Activated naive CD8-positive, alpha-beta T cell (primary cell): ENCODE measurements around the gene ALDH5A1.
"Not testable (repeated sequence)": the region's sequence is repeated elsewhere in the genome, so short reads cannot be mapped to it uniquely, and the experiment has no call there.

ENCODE experiments used
- H3K27ac Mint-ChIP-seq: one replicate; pipeline ENCODE4 v1.8.0; 2021; ENCODE audit warnings: mixed read lengths
- H3K27me3 Mint-ChIP-seq: one replicate; pipeline ENCODE4 v1.8.0; 2021; ENCODE audit warnings: mixed read lengths
- H3K36me3 Mint-ChIP-seq: one replicate; pipeline ENCODE4 v1.8.0; 2021; ENCODE audit warnings: mixed read lengths
- H3K4me1 Mint-ChIP-seq: one replicate; pipeline ENCODE4 v1.8.0; 2021; ENCODE audit warnings: low read depth, mixed read lengths
- H3K4me3 Mint-ChIP-seq: one replicate; pipeline ENCODE4 v1.8.0; 2021; ENCODE audit warnings: mild to moderate bottlenecking, mixed read lengths
- H3K9me3 Mint-ChIP-seq: one replicate; pipeline ENCODE4 v1.8.0; 2021; ENCODE audit warnings: low read depth, mixed read lengths

ALDH5A1 gene

GRCh38 chr6:24501374-24501773, 6.6 kb downstream of the ALDH5A1 start:
- Mint-ChIP-seq H3K36me3 (peaks cover 17% of the 10 kb centered on the region), H3K27me3 (no peaks in the 10 kb centered on the region), H3K4me3 (no peak overlapping the region), H3K27ac (peak overlapping the region; percentile 34), H3K4me1 (peaks cover 13% of the 10 kb centered on the region), H3K9me3 (no peaks in the 10 kb centered on the region)

GRCh38 chr6:24501914-24502313, 7.1 kb downstream of the ALDH5A1 start:
- Mint-ChIP-seq H3K36me3 (peaks cover 18% of the 10 kb centered on the region), H3K27me3 (no peaks in the 10 kb centered on the region), H3K4me1 (peaks cover 13% of the 10 kb centered on the region), H3K27ac (no peak overlapping the region), H3K4me3 (no peak overlapping the region), H3K9me3 (no peaks in the 10 kb centered on the region)

GRCh38 chr6:24504287-24504648, 9.5 kb downstream of the ALDH5A1 start:
- Mint-ChIP-seq H3K36me3 (peaks cover 30% of the 10 kb centered on the region), H3K27me3 (no peaks in the 10 kb centered on the region), H3K27ac (no peak overlapping the region), H3K4me3 (no peak overlapping the region), H3K9me3 (no peaks in the 10 kb centered on the region), H3K4me1 (peaks cover 6% of the 10 kb centered on the region)

GRCh38 chr6:24504649-24505586, 10.1 kb downstream of the ALDH5A1 start:
- Mint-ChIP-seq H3K27me3 (no peaks in the 10 kb centered on the region), H3K27ac (no peak overlapping the region), H3K9me3 (no peaks in the 10 kb centered on the region), H3K36me3 (peaks cover 36% of the 10 kb centered on the region), H3K4me1 (peaks cover 8% of the 10 kb centered on the region), H3K4me3 (no peak overlapping the region)

- peaks cover 3% of the 10 kb centered on the region for H3K4me1 Mint-ChIP-seq
- no peaks in the 10 kb centered on the region for H3K9me3 Mint-ChIP-seq
- no peak overlapping the region for H3K4me3 Mint-ChIP-seq
- H3K27ac Mint-ChIP-seq = no peak overlapping the region
- H3K36me3 Mint-ChIP-seq = peaks cover 36% of the 10 kb centered on the region
- H3K27me3 Mint-ChIP-seq = no peaks in the 10 kb centered on the region
These were observed 12.2 kb downstream of the ALDH5A1 start for GRCh38 chr6:24506814-24507520.

GRCh38 chr6:24511976-24512375, 17.2 kb downstream of the ALDH5A1 start:
- peaks cover 30% of the 10 kb centered on the region for H3K36me3 Mint-ChIP-seq

GRCh38 chr6:24513602-24514001, 18.8 kb downstream of the ALDH5A1 start:
- Mint-ChIP-seq H3K4me3 (no peak overlapping the region), H3K36me3 (peaks cover 22% of the 10 kb centered on the region)

More at GRCh38 chr6:24511976-24512375, 17.2 kb downstream of the ALDH5A1 start:
- not testable (repeated sequence) for H3K4me3 Mint-ChIP-seq, H3K27ac Mint-ChIP-seq, H3K27me3 Mint-ChIP-seq, H3K9me3 Mint-ChIP-seq, H3K4me1 Mint-ChIP-seq

GRCh38 chr6:24517659-24518543, 23.1 kb downstream of the ALDH5A1 start:
- Mint-ChIP-seq H3K4me3 (no peak overlapping the region), H3K9me3 (no peaks in the 10 kb centered on the region), H3K36me3 (peaks cover 11% of the 10 kb centered on the region)

More at GRCh38 chr6:24513602-24514001, 18.8 kb downstream of the ALDH5A1 start:
- H3K4me1 Mint-ChIP-seq = peaks cover 4% of the 10 kb centered on the region
- H3K27me3 Mint-ChIP-seq = no peaks in the 10 kb centered on the region
- H3K9me3 Mint-ChIP-seq = no peaks in the 10 kb centered on the region
- no peak overlapping the region for H3K27ac Mint-ChIP-seq

GRCh38 chr6:24520929-24521546, 26.3 kb downstream of the ALDH5A1 start:
- Mint-ChIP-seq H3K27ac (no peak overlapping the region), H3K9me3 (no peaks in the 10 kb centered on the region), H3K4me3 (no peak overlapping the region), H3K36me3 (peaks cover 4% of the 10 kb centered on the region), H3K4me1 (peaks cover 3% of the 10 kb centered on the region), H3K27me3 (no peaks in the 10 kb centered on the region)

More at GRCh38 chr6:24517659-24518543, 23.1 kb downstream of the ALDH5A1 start:
- Mint-ChIP-seq H3K27me3 (no peaks in the 10 kb centered on the region), H3K27ac (peak overlapping the region; percentile 50), H3K4me1 (peaks cover 1% of the 10 kb centered on the region)

- H3K4me1 Mint-ChIP-seq = peaks cover 8% of the 10 kb centered on the region
- H3K36me3 Mint-ChIP-seq = peaks cover 4% of the 10 kb centered on the region
- no peak overlapping the region for H3K27ac Mint-ChIP-seq
- no peaks in the 10 kb centered on the region for H3K9me3 Mint-ChIP-seq
- no peak overlapping the region for H3K4me3 Mint-ChIP-seq
- H3K27me3 Mint-ChIP-seq = no peaks in the 10 kb centered on the region
These were observed 27.7 kb downstream of the ALDH5A1 start for GRCh38 chr6:24522228-24523176.

GRCh38 chr6:24524329-24524728, 29.6 kb downstream of the ALDH5A1 start:
- H3K27ac Mint-ChIP-seq = no peak overlapping the region
- H3K4me3 Mint-ChIP-seq = no peak overlapping the region
- H3K27me3 Mint-ChIP-seq = no peaks in the 10 kb centered on the region

GRCh38 chr6:24524805-24525204, 30.0 kb downstream of the ALDH5A1 start:
- H3K36me3 Mint-ChIP-seq = peaks cover 7% of the 10 kb centered on the region
- peaks cover 13% of the 10 kb centered on the region for H3K4me1 Mint-ChIP-seq
- H3K27me3 Mint-ChIP-seq = no peaks in the 10 kb centered on the region
- H3K9me3 Mint-ChIP-seq = no peaks in the 10 kb centered on the region
- no peak overlapping the region for H3K4me3 Mint-ChIP-seq
- no peak overlapping the region for H3K27ac Mint-ChIP-seq

More at GRCh38 chr6:24524329-24524728, 29.6 kb downstream of the ALDH5A1 start:
- Mint-ChIP-seq H3K36me3 (peaks cover 7% of the 10 kb centered on the region), H3K9me3 (no peaks in the 10 kb centered on the region), H3K4me1 (peaks cover 13% of the 10 kb centered on the region)

- Mint-ChIP-seq H3K9me3 (no peaks in the 10 kb centered on the region), H3K27ac (no peak overlapping the region), H3K4me3 (no peak overlapping the region), H3K36me3 (peaks cover 24% of the 10 kb centered on the region), H3K4me1 (peaks cover 11% of the 10 kb centered on the region), H3K27me3 (no peaks in the 10 kb centered on the region)
These were observed 35.2 kb downstream of the ALDH5A1 start for GRCh38 chr6:24529985-24530384.
